Chondrocyte (in vitro differentiated cells): ENCODE measurements around the gene PNPLA2. TPM values are rescaled to one million over a fixed set of nuclear protein-coding genes. Genes with fewer than 3 reads are reported as not detected.

Experiments used
- DNase-seq: peaks from one replicate; pipeline ENCODE4 v3.0.0; 2021; ENCODE audit warnings: mixed read lengths, low spot score
- H3K27ac Mint-ChIP-seq: one replicate; pipeline ENCODE4 v1.8.0; 2021; ENCODE audit warnings: mild to moderate bottlenecking, moderate library complexity, mixed read lengths; ENCODE audit not compliant: unreplicated experiment
- H3K27me3 Mint-ChIP-seq: 2 replicates; pipeline ENCODE4 v1.8.0; 2021; ENCODE audit warnings: low read depth, mixed read lengths
- H3K36me3 Mint-ChIP-seq: 2 replicates; pipeline ENCODE4 v1.8.0; 2021; ENCODE audit warnings: low read depth, mixed read lengths
- H3K4me1 Mint-ChIP-seq: 2 replicates; pipeline ENCODE4 v1.8.0; 2021; ENCODE audit warnings: low read depth, mild to moderate bottlenecking, mixed read lengths
- H3K4me3 Mint-ChIP-seq: one replicate; pipeline ENCODE4 v1.8.0; 2021; ENCODE audit warnings: mild to moderate bottlenecking, moderate library complexity, mixed read lengths; ENCODE audit not compliant: unreplicated experiment
- H3K9me3 Mint-ChIP-seq: 2 replicates; pipeline ENCODE4 v1.8.0; 2021; ENCODE audit warnings: low read depth, mixed read lengths
- CTCF ChIP-seq: fragments of 200-600 bp; sonication (generic); IDR thresholded peaks from 2 replicates; pipeline ENCODE4 v1.5.0; 2021; ENCODE audit warnings: antibody characterized with exemption, mild to moderate bottlenecking, moderate library complexity
- total RNA-seq: library from RNA; stranded (reverse); gene quantifications from 3 replicates; pipeline ENCODE4 v1.2.1, GENCODE V29; 2021

PNPLA2 gene
- total RNA-seq, 1 donor from 2014 or later = 56.0 TPM

GRCh38 chr11:868394-868793, 49.7 kb downstream of the PNPLA2 start:
- no peak overlapping the region for H3K4me3 Mint-ChIP-seq
- no peaks in the 10 kb centered on the region for H3K9me3 Mint-ChIP-seq
- H3K36me3 Mint-ChIP-seq = no peaks in the 10 kb centered on the region
- no peak overlapping the region for H3K27ac Mint-ChIP-seq
- H3K4me1 Mint-ChIP-seq = peaks cover 4% of the 10 kb centered on the region
- no peak for TF ChIP-seq CTCF
- H3K27me3 Mint-ChIP-seq = no peaks in the 10 kb centered on the region
- no peak for DNase-seq

DNA sequence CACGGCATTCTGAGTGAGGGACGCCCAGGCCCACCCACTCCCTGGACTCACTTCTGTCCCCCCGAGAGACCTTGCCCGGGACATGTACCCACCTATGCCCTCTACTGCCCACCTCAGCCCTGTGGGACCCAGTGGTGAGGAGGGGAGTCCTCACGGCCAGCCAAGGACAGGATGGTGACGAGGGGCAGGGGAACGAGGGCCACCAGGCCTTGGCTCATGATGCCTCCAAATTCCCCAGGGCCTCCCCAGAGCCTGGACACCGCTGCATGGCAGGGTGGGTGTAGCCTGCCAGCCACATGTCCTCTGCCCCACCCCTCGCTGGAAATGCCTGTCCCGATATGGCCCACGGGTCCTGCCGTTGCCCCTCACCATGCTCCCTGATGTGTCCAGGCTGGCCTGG, 50.1 kb downstream of the PNPLA2 start:
- DNase-seq = no peak
- Mint-ChIP-seq H3K9me3 (no peaks in the 10 kb centered on the region), H3K36me3 (peaks cover 2% of the 10 kb centered on the region), H3K4me3 (no peak overlapping the region), H3K4me1 (peaks cover 4% of the 10 kb centered on the region), H3K27ac (no peak overlapping the region), H3K27me3 (no peaks in the 10 kb centered on the region)
- no peak for TF ChIP-seq CTCF

GRCh38 chr11:869399-870126, 50.8 kb downstream of the PNPLA2 start:
- Mint-ChIP-seq H3K27ac (no peak overlapping the region), H3K4me3 (no peak overlapping the region), H3K27me3 (no peaks in the 10 kb centered on the region), H3K36me3 (peaks cover 3% of the 10 kb centered on the region), H3K4me1 (peaks cover 4% of the 10 kb centered on the region), H3K9me3 (no peaks in the 10 kb centered on the region)
- TF ChIP-seq CTCF = no peak
- DNase-seq = no peak

DNA sequence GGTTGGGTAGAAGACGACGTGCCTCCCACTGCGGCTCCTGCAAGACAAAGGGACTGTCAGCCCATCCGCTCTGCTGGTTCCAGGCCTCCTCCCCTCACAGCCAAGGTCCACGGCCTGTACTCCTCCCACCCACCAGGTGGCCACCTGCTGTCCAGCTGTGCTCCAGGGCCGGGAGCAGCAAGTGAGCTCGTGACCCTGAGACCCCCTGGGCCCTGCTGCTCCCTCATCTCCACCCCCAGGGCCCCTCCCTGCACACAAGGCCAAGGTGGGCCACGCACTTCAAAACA, 51.4 kb downstream of the PNPLA2 start:
- Mint-ChIP-seq H3K9me3 (no peaks in the 10 kb centered on the region), H3K4me1 (peaks cover 4% of the 10 kb centered on the region), H3K27me3 (no peaks in the 10 kb centered on the region), H3K36me3 (peaks cover 3% of the 10 kb centered on the region), H3K27ac (no peak overlapping the region), H3K4me3 (no peak overlapping the region)
- DNase-seq = no peak
- TF ChIP-seq CTCF = peak; percentile 54

DNA sequence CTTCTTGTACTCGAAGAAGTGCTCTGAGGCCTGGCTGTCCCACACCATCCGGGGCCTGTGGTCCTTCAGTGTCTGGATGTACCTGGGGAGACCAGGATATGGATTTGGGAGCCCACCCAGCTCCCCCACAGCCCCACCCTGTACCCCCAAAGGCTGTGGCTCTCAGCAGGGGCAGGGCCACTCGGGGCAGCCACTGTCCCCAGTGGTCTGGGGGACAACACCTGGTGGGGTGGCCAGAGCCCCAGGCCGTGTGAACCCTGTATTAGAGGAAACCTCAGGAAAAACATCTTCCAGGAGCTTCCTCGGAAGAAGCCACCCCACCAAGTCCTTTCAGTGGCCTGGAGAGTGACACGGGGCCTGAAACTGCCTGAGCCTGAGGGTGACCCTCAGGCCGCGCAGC, 51.7 kb downstream of the PNPLA2 start:
- H3K27ac Mint-ChIP-seq = no peak overlapping the region
- no peaks in the 10 kb centered on the region for H3K27me3 Mint-ChIP-seq
- H3K4me3 Mint-ChIP-seq = no peak overlapping the region
- H3K9me3 Mint-ChIP-seq = no peaks in the 10 kb centered on the region
- peak; percentile 11 for TF ChIP-seq CTCF
- no peak for DNase-seq
- peaks cover 3% of the 10 kb centered on the region for H3K36me3 Mint-ChIP-seq
- peaks cover 4% of the 10 kb centered on the region for H3K4me1 Mint-ChIP-seq
